UCSD-AML1 (cell line): ENCODE measurements around the gene SH3PXD2B.

Source experiments
- DNase-seq: peaks from one replicate; lab custom pipeline; 2025; ENCODE audit not compliant: unreplicated experiment; lab: John Stamatoyannopoulos, UW

Gene SH3PXD2B

GRCh38 chr5:172453986-172454357, 353 bp downstream of the SH3PXD2B start:
- no peak for DNase-seq

- no peak for DNase-seq
Measured at GRCh38 chr5:172453206-172453985, 929 bp downstream of the SH3PXD2B start.

GRCh38 chr5:172452398-172453205, 1.7 kb downstream of the SH3PXD2B start:
- no peak for DNase-seq

GRCh38 chr5:172451771-172452197, 2.5 kb downstream of the SH3PXD2B start:
- no peak for DNase-seq

GRCh38 chr5:172450861-172451695, 3.2 kb downstream of the SH3PXD2B start:
- peak; percentile 28 for DNase-seq

- no peak for DNase-seq
Measured at GRCh38 chr5:172450453-172450852, 3.9 kb downstream of the SH3PXD2B start.

- no peak for DNase-seq
Measured at GRCh38 chr5:172448999-172449398, 5.3 kb downstream of the SH3PXD2B start.

- DNase-seq: no peak
Measured at GRCh38 chr5:172447646-172448365, 6.5 kb downstream of the SH3PXD2B start.

- no peak for DNase-seq
Measured at GRCh38 chr5:172446336-172447051, 7.8 kb downstream of the SH3PXD2B start.

GRCh38 chr5:172445866-172446265, 8.5 kb downstream of the SH3PXD2B start:
- no peak for DNase-seq

- DNase-seq: no peak
Measured at GRCh38 chr5:172444626-172445365, 9.5 kb downstream of the SH3PXD2B start.

GRCh38 chr5:172444110-172444510, 10.2 kb downstream of the SH3PXD2B start:
- DNase-seq: no peak

GRCh38 chr5:172443441-172444109, 10.8 kb downstream of the SH3PXD2B start:
- DNase-seq: peak; percentile 43

- no peak for DNase-seq
Measured at GRCh38 chr5:172442592-172442991, 11.7 kb downstream of the SH3PXD2B start.

GRCh38 chr5:172441262-172441751, 13.0 kb downstream of the SH3PXD2B start:
- DNase-seq: no peak

GRCh38 chr5:172440486-172440885, 13.8 kb downstream of the SH3PXD2B start:
- DNase-seq: no peak

- no peak for DNase-seq
Measured at GRCh38 chr5:172439785-172440477, 14.4 kb downstream of the SH3PXD2B start.

- no peak for DNase-seq
Measured at GRCh38 chr5:172438319-172438668, 16.0 kb downstream of the SH3PXD2B start.
